ENCODE measurements around the gene RNASET2. TPM values are rescaled to one million over a fixed set of nuclear protein-coding genes. Genes with fewer than 3 reads are reported as not detected.

Gene RNASET2
- total RNA-seq, 4 donors from 2014 or later: 29.1 to 56.7 (median 41.2) TPM

- no peaks in the 10 kb centered on the region for H3K4me1 ChIP-seq
- H3K4me3 ChIP-seq: no peak overlapping the region
- intact Hi-C loops (cut with DNase I): no loop called here
- DNase-seq: no peak
- no peak for TF ChIP-seq POLR2A (IDR thresholded peaks at IDR 0.05)
- TF ChIP-seq, protein P1, sequence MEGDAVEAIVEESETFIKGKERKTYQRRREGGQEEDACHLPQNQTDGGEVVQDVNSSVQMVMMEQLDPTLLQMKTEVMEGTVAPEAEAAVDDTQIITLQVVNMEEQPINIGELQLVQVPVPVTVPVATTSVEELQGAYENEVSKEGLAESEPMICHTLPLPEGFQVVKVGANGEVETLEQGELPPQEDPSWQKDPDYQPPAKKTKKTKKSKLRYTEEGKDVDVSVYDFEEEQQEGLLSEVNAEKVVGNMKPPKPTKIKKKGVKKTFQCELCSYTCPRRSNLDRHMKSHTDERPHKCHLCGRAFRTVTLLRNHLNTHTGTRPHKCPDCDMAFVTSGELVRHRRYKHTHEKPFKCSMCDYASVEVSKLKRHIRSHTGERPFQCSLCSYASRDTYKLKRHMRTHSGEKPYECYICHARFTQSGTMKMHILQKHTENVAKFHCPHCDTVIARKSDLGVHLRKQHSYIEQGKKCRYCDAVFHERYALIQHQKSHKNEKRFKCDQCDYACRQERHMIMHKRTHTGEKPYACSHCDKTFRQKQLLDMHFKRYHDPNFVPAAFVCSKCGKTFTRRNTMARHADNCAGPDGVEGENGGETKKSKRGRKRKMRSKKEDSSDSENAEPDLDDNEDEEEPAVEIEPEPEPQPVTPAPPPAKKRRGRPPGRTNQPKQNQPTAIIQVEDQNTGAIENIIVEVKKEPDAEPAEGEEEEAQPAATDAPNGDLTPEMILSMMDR (IDR thresholded peaks at IDR 0.05): no peak
- peaks cover 0 to 89% (median 0%) of the 10 kb centered on the region in 3 donors for H3K36me3 ChIP-seq
- 75 to 78% methylated on average over 4 of the region's 4 CpGs for WGBS, 2 donors
- no peak overlapping the region for H3K27ac ChIP-seq
- H3K9me3 ChIP-seq: no peaks in the 10 kb centered on the region
- no peaks in the 10 kb centered on the region for H3K27me3 ChIP-seq
Measured at GRCh38 chr6:166939345-166939744, 17.0 kb downstream of the RNASET2 start.

DNA sequence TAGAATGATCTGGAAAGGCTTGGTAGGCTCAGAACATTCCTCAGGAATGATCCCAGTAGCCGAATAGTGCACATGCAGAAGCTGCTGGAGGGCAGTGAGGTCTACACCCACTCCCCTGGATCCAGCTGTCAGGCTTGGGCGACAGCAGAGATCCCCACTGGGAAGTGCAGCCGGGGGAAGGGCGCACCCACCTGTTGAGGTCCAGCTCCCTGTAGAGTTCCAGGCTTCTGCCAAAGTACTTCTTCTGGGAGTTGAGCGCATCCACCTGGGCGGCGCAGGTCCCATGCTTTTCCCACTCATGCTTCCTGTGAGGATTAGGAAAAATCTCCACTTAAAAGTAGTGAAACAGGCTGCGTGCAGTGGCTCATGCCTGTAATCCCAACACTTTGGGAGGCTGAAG lies 17.6 kb downstream of the RNASET2 start:
- Histone ChIP-seq H3K4me1 (no peaks in the 10 kb centered on the region), H3K27me3 (no peaks in the 10 kb centered on the region), H3K27ac (no peak overlapping the region), H3K9me3 (no peaks in the 10 kb centered on the region), H3K36me3 (peaks cover 0 to 95% (median 0%) of the 10 kb centered on the region in 3 donors), H3K4me3 (no peak overlapping the region)
- DNase-seq: no peak
- TF ChIP-seq, protein P1 (IDR thresholded peaks at IDR 0.05): no peak
- no peak for TF ChIP-seq POLR2A (IDR thresholded peaks at IDR 0.05)
- intact Hi-C loops (cut with DNase I): no loop called here
- 90% methylated on average over 4 of the region's 8 CpGs; no CpG with 5 or more reads in 1 of the 2 donors for WGBS, 2 donors

GRCh38 chr6:166938150-166938549 lies 18.2 kb downstream of the RNASET2 start:
- DNase-seq: no peak
- Histone ChIP-seq H3K36me3 (peaks cover 0 to 95% (median 0%) of the 10 kb centered on the region in 3 donors), H3K9me3 (no peaks in the 10 kb centered on the region), H3K4me1 (no peaks in the 10 kb centered on the region), H3K4me3 (no peak overlapping the region), H3K27me3 (no peaks in the 10 kb centered on the region), H3K27ac (no peak overlapping the region)
- 89 to 92% methylated on average over 12 of the region's 12 CpGs for WGBS, 2 donors
- no peak for TF ChIP-seq POLR2A (IDR thresholded peaks at IDR 0.05)
- TF ChIP-seq, protein P1 (IDR thresholded peaks at IDR 0.05): no peak
- intact Hi-C loops (cut with DNase I): no loop called here

DNA sequence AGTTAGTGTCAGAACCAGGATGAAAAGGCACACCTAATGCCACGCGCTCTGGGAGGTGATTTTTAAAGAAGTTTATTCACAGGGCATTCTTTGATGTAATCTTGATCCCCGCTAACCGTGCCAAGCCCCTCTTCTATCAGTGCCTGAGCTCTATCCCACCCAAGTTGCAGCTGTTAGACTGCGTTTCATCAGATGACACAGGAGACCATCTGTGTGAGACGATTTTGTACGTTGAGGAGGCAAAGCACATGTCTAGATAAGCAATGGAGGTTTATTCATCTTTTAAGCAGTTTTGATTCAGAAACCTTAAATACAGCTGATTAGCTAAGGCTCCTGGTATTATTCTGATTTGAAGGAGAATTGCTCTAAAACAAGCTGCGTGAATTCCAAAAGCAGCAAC lies 18.6 kb downstream of the RNASET2 start:
- H3K27me3 ChIP-seq: no peaks in the 10 kb centered on the region
- no peak overlapping the region for H3K4me3 ChIP-seq
- DNase-seq: no peak
- intact Hi-C loops (cut with DNase I): no loop called here
- TF ChIP-seq, protein P1 (IDR thresholded peaks at IDR 0.05): no peak
- TF ChIP-seq POLR2A (IDR thresholded peaks at IDR 0.05): no peak
- peaks cover 0 to 98% (median 0%) of the 10 kb centered on the region in 3 donors for H3K36me3 ChIP-seq
- no peaks in the 10 kb centered on the region for H3K4me1 ChIP-seq
- no peak overlapping the region for H3K27ac ChIP-seq
- no peaks in the 10 kb centered on the region for H3K9me3 ChIP-seq
- WGBS, 2 donors: 91 to 92% methylated on average over 8 of the region's 8 CpGs

- TF ChIP-seq, protein P1 (IDR thresholded peaks at IDR 0.05): no peak
- TF ChIP-seq POLR2A (IDR thresholded peaks at IDR 0.05): no peak
- Histone ChIP-seq H3K9me3 (no peaks in the 10 kb centered on the region), H3K27ac (no peak overlapping the region), H3K36me3 (peaks cover 0 to 93% (median 0%) of the 10 kb centered on the region in 3 donors), H3K4me3 (no peak overlapping the region), H3K27me3 (no peaks in the 10 kb centered on the region), H3K4me1 (no peaks in the 10 kb centered on the region)
- intact Hi-C loops (cut with DNase I): no loop called here
- WGBS, 2 donors: 56 to 68% methylated on average over 5 to 8 of the region's 8 CpGs
- DNase-seq: no peak
Measured at GRCh38 chr6:166936079-166936787, 20.1 kb downstream of the RNASET2 start.
